ENCODE data around the gene EMX2. TPM values are rescaled to one million over a fixed set of nuclear protein-coding genes. Genes with fewer than 3 reads are reported as not detected.

The EMX2 gene
- total and polyA plus RNA-seq, 2 of the 13 experiments (the other 11 are each of a cell fraction or from before 2014, with no cell fraction given), result not detected

DNA sequence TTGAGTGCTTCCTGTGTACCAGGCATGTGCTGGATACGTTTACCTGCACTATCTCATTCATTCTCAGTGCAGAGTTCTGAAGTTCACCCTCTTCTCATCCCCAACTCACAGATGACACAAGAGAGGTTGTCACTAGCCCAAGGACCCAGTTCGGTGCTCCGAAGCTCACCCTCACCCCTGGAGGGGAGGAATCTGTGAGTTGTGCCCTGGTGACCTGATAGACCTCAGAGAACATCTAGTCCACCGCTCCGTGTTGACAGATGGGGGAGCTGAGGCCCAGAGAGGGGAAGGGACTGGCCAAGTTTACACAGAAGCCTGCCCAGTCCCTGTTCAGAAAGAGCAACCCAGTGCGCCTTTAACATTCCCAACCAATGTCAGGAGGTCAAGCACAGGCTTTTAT lies 44.8 kb upstream of the EMX2 start (continued):
- TF ChIP-seq, protein P1, sequence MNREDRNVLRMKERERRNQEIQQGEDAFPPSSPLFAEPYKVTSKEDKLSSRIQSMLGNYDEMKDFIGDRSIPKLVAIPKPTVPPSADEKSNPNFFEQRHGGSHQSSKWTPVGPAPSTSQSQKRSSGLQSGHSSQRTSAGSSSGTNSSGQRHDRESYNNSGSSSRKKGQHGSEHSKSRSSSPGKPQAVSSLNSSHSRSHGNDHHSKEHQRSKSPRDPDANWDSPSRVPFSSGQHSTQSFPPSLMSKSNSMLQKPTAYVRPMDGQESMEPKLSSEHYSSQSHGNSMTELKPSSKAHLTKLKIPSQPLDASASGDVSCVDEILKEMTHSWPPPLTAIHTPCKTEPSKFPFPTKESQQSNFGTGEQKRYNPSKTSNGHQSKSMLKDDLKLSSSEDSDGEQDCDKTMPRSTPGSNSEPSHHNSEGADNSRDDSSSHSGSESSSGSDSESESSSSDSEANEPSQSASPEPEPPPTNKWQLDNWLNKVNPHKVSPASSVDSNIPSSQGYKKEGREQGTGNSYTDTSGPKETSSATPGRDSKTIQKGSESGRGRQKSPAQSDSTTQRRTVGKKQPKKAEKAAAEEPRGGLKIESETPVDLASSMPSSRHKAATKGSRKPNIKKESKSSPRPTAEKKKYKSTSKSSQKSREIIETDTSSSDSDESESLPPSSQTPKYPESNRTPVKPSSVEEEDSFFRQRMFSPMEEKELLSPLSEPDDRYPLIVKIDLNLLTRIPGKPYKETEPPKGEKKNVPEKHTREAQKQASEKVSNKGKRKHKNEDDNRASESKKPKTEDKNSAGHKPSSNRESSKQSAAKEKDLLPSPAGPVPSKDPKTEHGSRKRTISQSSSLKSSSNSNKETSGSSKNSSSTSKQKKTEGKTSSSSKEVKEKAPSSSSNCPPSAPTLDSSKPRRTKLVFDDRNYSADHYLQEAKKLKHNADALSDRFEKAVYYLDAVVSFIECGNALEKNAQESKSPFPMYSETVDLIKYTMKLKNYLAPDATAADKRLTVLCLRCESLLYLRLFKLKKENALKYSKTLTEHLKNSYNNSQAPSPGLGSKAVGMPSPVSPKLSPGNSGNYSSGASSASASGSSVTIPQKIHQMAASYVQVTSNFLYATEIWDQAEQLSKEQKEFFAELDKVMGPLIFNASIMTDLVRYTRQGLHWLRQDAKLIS (CRISPR knock-in tag; IDR thresholded peaks at IDR 0.05), result no peak
- TF ChIP-seq, protein P2, sequence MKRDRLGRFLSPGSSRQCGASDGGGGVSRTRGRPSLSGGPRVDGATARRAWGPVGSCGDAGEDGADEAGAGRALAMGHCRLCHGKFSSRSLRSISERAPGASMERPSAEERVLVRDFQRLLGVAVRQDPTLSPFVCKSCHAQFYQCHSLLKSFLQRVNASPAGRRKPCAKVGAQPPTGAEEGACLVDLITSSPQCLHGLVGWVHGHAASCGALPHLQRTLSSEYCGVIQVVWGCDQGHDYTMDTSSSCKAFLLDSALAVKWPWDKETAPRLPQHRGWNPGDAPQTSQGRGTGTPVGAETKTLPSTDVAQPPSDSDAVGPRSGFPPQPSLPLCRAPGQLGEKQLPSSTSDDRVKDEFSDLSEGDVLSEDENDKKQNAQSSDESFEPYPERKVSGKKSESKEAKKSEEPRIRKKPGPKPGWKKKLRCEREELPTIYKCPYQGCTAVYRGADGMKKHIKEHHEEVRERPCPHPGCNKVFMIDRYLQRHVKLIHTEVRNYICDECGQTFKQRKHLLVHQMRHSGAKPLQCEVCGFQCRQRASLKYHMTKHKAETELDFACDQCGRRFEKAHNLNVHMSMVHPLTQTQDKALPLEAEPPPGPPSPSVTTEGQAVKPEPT (CRISPR knock-in tag; IDR thresholded peaks at IDR 0.05; ENCODE audit: low read depth), result no peak
- TF ChIP-seq MYC (CRISPR knock-in tag; IDR thresholded peaks at IDR 0.05; ENCODE audit: borderline replicate concordance), result no peak
- 0 out of 2 replicates have a peak, but pooled peaks have one; percentile 9 for TF ChIP-seq FOXA3 (CRISPR knock-in tag; IDR thresholded peaks at IDR 0.05)
- TF ChIP-seq NKX3-1 (CRISPR knock-in tag; IDR thresholded peaks at IDR 0.05), result no peak
- TF ChIP-seq SMC3 (IDR thresholded peaks at IDR 0.05; ENCODE audit: low read length), result no peak
- TF ChIP-seq, protein P3, sequence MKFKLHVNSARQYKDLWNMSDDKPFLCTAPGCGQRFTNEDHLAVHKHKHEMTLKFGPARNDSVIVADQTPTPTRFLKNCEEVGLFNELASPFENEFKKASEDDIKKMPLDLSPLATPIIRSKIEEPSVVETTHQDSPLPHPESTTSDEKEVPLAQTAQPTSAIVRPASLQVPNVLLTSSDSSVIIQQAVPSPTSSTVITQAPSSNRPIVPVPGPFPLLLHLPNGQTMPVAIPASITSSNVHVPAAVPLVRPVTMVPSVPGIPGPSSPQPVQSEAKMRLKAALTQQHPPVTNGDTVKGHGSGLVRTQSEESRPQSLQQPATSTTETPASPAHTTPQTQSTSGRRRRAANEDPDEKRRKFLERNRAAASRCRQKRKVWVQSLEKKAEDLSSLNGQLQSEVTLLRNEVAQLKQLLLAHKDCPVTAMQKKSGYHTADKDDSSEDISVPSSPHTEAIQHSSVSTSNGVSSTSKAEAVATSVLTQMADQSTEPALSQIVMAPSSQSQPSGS (CRISPR knock-in tag; IDR thresholded peaks at IDR 0.05), result no peak
- TF ChIP-seq, protein P4, sequence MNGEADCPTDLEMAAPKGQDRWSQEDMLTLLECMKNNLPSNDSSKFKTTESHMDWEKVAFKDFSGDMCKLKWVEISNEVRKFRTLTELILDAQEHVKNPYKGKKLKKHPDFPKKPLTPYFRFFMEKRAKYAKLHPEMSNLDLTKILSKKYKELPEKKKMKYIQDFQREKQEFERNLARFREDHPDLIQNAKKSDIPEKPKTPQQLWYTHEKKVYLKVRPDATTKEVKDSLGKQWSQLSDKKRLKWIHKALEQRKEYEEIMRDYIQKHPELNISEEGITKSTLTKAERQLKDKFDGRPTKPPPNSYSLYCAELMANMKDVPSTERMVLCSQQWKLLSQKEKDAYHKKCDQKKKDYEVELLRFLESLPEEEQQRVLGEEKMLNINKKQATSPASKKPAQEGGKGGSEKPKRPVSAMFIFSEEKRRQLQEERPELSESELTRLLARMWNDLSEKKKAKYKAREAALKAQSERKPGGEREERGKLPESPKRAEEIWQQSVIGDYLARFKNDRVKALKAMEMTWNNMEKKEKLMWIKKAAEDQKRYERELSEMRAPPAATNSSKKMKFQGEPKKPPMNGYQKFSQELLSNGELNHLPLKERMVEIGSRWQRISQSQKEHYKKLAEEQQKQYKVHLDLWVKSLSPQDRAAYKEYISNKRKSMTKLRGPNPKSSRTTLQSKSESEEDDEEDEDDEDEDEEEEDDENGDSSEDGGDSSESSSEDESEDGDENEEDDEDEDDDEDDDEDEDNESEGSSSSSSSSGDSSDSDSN (CRISPR knock-in tag; IDR thresholded peaks at IDR 0.05), result no peak
- TF ChIP-seq ZNF263 (CRISPR knock-in tag; IDR thresholded peaks at IDR 0.05), result peak; percentile 35; the same call in 1 of the 2 replicates
- TF ChIP-seq, protein P5, sequence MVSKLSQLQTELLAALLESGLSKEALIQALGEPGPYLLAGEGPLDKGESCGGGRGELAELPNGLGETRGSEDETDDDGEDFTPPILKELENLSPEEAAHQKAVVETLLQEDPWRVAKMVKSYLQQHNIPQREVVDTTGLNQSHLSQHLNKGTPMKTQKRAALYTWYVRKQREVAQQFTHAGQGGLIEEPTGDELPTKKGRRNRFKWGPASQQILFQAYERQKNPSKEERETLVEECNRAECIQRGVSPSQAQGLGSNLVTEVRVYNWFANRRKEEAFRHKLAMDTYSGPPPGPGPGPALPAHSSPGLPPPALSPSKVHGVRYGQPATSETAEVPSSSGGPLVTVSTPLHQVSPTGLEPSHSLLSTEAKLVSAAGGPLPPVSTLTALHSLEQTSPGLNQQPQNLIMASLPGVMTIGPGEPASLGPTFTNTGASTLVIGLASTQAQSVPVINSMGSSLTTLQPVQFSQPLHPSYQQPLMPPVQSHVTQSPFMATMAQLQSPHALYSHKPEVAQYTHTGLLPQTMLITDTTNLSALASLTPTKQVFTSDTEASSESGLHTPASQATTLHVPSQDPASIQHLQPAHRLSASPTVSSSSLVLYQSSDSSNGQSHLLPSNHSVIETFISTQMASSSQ (IDR thresholded peaks at IDR 0.05; ENCODE audit: low read depth), result no peak
- TF ChIP-seq, protein P5 (CRISPR knock-in tag; IDR thresholded peaks at IDR 0.05; ENCODE audit: borderline replicate concordance), result no peak
- TF ChIP-seq RFX3 (CRISPR knock-in tag; IDR thresholded peaks at IDR 0.05), result no peak
- TF ChIP-seq ZFY (CRISPR knock-in tag; IDR thresholded peaks at IDR 0.05), result no peak
- no peak for TF ChIP-seq FOSL1 (CRISPR knock-in tag; IDR thresholded peaks at IDR 0.05; ENCODE audit: borderline replicate concordance)
- TF ChIP-seq POLR2A (IDR thresholded peaks at IDR 0.05; ENCODE audit: insufficient read depth in 1 of 2, low read depth in 2 of 2, low read length in 2 of 2), result no peak
- 0 out of 2 replicates have a peak, but pooled peaks have one; percentile 11 for TF ChIP-seq SALL1 (CRISPR knock-in tag; IDR thresholded peaks at IDR 0.05)
- no peak for TF ChIP-seq ZNF567 (CRISPR knock-in tag; IDR thresholded peaks at IDR 0.05; ENCODE audit: borderline replicate concordance)
- TF ChIP-seq HNRNPL (IDR thresholded peaks at IDR 0.05; ENCODE audit: low read depth, low read length), result no peak
